ENCODE results near the gene FIZ1.

FIZ1 gene

DNA sequence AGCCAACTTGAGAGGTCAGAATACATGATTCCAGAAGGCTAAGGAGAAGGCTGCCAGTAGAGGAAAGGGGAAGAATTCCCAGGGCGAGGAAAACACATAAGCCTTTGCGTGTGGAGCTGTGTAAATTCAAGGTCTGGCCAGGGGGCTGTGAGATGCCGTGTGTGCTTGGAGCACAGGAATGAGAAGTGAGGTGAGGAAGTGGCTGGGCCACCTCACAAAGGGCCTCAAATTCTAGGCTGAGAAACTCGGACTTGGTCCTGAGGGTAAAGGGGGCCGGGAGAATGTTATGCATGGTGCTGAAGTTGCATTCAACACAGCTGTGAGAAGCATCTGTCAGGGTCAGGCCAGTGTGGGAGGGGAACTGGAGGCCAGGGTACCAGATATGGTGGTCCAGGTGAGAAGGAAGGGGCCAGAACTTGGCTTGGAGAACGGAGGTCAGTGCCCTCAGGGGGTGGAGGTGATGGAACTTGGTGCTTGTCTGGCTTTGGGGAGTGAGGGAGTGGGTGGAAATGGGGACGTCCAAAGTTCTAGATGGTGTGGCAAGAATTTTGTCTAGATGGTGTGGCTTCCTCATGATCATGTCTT is 36.6 kb upstream of the FIZ1 start:
- DNase-seq (no peak), ATAC-seq (no peak)

GRCh38 chr19:55635334-55635717 is 36.0 kb upstream of the FIZ1 start:
- ATAC-seq (no peak), DNase-seq (no peak)

- ATAC-seq (no peak), DNase-seq (no peak)
These were observed 34.5 kb upstream of the FIZ1 start for GRCh38 chr19:55633861-55634260.

GRCh38 chr19:55632463-55632834 is 33.1 kb upstream of the FIZ1 start:
- peak; percentile 92 for DNase-seq
- ATAC-seq, result peak; percentile 58

GRCh38 chr19:55626350-55626749 is 27.0 kb upstream of the FIZ1 start:
- no peak for DNase-seq
- peak; percentile 60 for ATAC-seq

- DNase-seq, result no peak
- no peak for ATAC-seq
These were observed 25.6 kb upstream of the FIZ1 start for GRCh38 chr19:55625004-55625326.

DNA sequence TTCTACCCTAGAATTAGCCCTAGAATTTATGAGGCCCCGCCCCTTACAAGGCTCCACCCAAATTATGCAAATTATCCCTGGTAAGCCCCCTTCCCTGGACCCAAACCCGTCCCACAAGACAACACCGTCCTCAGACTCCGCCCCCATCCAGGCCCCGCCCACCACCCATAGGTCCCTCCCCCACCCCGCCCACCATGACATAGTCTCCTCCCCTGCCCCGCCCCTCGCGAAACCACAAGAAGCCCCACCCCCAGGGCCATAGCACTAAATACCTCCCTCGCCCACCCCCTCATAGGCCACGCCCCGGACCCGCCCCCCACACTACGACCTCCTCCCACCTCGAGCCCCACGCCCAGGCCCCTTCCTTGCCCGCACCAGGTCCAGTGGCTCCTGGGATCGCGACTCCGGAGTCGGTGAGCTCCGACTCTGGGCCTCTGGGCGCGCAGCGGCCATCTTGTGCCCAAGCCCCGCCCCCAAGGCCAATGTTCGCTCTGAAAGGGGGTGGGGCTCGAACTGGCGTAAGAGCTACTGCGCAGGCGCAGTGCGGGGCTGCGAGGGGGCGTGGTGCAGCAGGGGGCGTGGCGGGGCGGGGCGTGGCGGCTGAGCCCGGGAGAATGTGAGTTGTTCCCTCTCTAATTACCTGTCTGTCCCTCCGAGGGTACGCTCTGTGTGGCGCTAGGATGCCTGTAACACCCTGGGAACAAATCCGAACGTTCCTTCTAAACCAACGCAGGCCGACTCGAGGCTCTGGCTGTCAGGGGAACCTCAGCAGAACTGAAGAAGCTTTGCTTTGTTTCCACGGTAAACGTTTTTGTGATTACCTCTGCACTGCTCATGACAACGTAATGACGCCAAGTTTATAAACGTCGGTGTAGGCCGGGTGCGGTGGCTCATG is 25.0 kb upstream of the FIZ1 start, which contains the start of gene ZNF784:
TSS of gene ZNF784 (minus strand) at position 458 of the 895 bp plus-strand sequence. CDS start at position 453, 5 bp downstream.
- ATAC-seq, result peak; percentile 67
- DNase-seq, result peak; percentile 97

- no peak for ATAC-seq
- DNase-seq, result no peak
These were observed 24.2 kb upstream of the FIZ1 start for GRCh38 chr19:55623561-55623960.

DNA sequence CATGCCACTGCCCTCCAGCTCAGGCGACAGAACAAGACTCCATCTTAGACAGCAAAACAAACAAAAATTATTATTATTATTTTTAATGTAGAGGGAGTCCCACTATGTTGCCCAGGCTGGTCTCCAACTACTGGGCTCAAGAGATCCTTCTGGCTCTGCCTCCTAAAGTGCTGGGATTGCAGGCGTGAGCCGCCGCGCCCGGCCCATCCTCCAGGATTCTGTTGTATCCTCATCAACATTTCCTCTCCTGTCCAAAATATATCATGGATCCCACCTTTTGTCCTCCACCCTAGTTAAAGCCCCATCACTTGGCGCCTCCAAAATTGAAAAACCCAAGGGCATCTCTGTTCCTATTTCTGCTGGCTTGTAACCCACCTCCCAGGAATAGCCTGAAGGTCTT is 23.8 kb upstream of the FIZ1 start:
- ATAC-seq (no peak), DNase-seq (no peak)

- DNase-seq (no peak), ATAC-seq (no peak)
These were observed 23.1 kb upstream of the FIZ1 start for GRCh38 chr19:55622242-55622969.

DNA sequence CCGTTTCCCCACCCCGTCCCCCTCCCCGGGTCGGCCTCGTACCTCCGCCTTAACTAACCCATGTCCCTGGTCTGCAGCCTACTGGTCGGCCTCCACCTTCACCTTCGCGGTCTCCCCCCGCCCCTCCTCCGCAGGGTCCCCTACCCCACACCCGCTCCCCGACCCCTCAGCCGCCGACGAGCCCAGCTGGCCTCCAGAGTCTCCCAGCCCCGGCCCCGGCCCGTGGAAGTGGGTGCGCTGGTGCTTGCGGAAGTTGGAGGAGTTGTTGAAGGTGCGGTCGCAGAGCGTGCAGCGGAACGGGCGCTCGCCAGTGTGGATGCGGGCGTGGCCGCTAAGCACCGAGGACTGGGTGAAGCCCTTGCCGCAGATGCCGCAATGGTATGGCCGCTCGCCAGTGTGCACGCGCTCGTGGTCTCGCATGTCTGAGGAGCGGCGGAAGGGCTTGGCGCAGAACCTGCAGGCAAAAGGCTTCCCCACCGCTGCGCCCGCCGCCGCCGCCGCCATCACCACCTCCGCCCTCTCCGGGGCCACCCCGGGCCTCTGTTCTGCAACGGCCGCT is 22.4 kb upstream of the FIZ1 start:
- ATAC-seq (no peak), DNase-seq (no peak)

- DNase-seq, result no peak
- ATAC-seq, result no peak
These were observed 21.9 kb upstream of the FIZ1 start for GRCh38 chr19:55621205-55621672.

DNA sequence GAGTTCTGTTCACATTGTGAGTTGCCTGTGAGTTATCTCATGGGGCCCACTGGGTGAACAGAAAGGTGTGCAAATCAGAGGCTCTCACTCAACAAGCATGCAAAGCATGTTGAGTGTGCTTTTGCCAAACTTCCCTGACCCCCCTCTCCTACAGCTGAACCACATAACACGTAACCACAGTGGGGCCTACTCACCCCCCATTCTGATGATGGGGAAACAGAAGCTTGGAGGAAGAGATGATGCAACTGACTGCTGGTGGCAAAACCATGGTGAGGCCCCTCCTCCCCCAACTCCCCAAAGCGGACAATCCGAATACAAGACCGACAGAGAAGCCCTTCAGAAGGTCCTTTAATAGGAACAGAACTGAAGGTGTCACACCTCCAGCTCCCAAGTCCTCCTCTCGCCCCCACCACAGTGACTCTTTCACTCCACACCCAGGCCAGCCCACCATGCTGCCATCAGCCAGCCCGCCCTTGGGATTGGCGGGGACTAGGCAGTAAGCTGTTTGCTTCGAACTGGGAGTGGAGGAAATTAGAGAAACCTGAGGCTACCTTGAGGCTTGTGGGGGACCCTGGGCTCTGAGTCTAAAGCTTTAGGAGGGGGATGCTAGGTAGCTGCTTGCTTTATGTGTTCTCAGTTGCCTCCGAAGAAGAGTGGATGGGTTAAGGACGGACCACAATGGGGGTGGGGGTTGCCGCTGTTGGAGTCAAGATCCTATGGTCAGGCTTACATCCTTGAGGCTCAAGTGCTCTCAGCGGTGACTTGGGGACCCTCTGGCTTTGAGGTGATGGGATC is 21.3 kb upstream of the FIZ1 start:
- peak; percentile 13 for ATAC-seq

GRCh38 chr19:55619286-55619685 is 20.0 kb upstream of the FIZ1 start:
- DNase-seq, result no peak

More for the DNA sequence above, 21.3 kb upstream of the FIZ1 start:
- DNase-seq, result peak; percentile 52

GRCh38 chr19:55618426-55618825 is 19.1 kb upstream of the FIZ1 start:
- DNase-seq, result no peak
- ATAC-seq, result no peak

More at GRCh38 chr19:55619286-55619685, 20.0 kb upstream of the FIZ1 start:
- no peak for ATAC-seq

DNA sequence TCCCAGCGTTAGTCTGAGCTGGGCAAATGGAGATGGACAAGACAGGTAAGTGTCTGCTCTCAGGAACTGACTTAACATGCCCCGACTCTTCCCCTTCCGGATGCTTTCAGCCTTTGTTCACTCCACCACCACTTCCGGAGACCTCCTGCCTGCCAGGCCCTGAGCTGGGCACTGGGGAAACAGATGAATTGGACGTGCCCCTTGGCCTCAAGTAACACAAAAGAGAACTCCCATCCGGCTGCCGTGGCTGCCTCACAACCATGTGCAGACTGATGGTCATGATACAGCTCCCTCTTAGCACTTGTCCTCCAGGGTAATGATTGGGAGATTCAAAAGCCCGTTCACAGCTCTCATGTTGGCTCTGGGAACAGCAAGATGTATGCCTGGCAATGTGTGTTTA is 18.1 kb upstream of the FIZ1 start:
- DNase-seq (no peak), ATAC-seq (no peak)

DNA sequence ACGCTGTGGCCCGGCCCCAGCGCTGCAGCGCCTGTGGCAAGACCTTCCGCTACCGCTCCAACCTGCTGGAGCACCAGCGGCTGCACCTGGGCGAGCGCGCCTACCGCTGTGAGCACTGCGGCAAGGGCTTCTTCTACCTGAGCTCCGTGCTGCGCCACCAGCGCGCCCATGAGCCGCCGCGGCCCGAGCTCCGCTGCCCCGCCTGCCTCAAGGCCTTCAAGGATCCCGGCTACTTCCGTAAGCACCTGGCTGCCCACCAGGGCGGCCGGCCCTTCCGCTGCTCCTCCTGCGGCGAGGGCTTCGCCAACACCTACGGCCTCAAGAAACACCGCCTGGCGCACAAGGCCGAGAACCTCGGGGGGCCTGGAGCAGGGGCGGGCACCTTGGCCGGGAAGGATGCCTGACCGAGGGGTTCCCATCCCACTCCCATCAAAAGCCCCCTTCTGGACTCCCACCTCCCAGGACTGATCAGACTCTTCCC is 17.1 kb upstream of the FIZ1 start:
- ATAC-seq (no peak), DNase-seq (no peak)

DNA sequence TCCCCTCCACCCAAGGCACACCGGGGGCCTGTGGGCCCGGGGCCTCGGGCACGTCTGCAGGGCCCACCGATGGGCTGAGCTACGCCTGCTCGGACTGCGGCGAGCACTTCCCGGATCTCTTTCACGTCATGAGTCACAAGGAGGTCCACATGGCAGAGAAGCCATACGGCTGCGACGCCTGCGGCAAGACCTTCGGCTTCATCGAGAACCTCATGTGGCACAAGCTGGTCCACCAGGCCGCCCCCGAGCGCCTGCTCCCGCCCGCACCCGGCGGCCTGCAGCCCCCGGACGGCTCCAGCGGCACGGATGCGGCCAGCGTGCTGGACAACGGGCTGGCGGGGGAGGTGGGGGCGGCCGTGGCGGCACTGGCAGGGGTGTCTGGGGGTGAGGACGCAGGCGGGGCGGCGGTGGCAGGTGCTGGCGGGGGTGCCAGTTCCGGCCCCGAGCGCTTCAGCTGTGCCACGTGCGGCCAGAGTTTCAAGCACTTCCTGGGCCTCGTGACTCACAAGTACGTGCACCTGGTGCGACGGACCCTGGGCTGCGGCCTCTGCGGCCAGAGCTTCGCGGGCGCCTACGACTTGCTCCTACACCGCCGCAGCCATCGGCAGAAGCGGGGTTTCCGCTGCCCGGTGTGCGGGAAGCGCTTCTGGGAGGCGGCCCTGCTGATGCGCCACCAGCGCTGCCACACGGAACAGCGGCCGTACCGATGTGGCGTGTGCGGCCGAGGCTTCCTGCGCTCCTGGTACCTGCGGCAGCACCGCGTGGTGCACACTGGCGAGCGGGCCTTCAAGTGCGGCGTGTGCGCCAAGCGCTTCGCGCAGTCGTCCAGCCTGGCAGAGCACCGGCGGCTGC is 16.5 kb upstream of the FIZ1 start:
- ATAC-seq, result no peak

DNA sequence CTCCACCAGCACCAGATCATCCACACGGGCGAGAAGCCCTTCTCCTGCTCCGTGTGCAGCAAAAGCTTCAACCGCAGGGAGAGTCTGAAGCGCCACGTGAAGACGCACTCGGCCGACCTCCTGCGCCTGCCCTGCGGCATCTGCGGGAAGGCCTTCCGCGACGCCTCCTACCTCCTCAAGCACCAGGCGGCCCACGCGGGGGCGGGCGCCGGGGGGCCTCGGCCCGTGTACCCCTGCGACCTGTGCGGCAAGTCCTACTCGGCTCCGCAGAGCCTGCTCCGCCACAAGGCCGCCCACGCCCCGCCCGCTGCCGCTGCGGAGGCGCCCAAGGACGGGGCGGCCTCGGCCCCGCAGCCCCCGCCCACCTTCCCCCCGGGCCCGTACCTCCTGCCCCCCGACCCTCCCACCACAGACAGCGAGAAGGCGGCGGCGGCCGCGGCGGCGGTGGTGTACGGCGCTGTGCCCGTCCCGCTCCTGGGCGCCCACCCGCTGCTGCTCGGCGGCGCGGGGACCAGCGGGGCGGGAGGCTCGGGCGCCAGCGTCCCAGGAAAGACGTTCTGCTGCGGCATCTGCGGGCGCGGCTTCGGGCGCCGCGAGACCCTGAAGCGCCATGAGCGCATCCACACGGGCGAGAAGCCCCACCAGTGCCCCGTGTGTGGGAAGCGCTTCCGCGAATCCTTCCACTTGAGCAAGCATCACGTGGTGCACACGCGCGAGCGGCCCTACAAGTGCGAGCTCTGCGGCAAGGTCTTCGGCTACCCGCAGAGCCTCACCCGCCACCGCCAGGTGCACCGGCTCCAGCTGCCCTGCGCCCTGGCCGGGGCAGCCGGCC is 15.6 kb upstream of the FIZ1 start:
- no peak for ATAC-seq
- DNase-seq, result no peak

More for the DNA sequence above, 16.5 kb upstream of the FIZ1 start:
- no peak for DNase-seq

Measured in stimulated activated naive CD8-positive, alpha-beta T cell treated with anti-CD3 and anti-CD28 coated beads, Interleukin-15, Interleukin-2, amounts not matched to agents 100 U/mL and 50 U/mL, for 24 hours (primary cell).